PFSK-1 (cell line): ENCODE measurements around the gene SYTL2.

ENCODE experiments used
- FOXP2 ChIP-seq: optimal IDR thresholded peaks from 2 replicates; pipeline ENCODE3; 2011; ENCODE audit warnings: borderline replicate concordance, control low read depth, inconsistent platforms; ENCODE audit not compliant: insufficient read depth; ENCODE audit errors: extremely low read length, extremely low read depth
- POLR2AphosphoS5 ChIP-seq: IDR thresholded peaks from 2 replicates; pipeline ENCODE4 v1.6.1; 2012; ENCODE audit warnings: low read depth, mild to moderate bottlenecking, control low read depth, low read length, moderate library complexity
- REST ChIP-seq, 2 experiments: IDR thresholded peaks; 2 replicates each; pipeline versions ENCODE4 v1.6.1 to v1.8.0; 2011 to 2012; ENCODE audit warnings: low read depth in 2 of 2, low read length in 2 of 2, control low read depth in 1 of 2, inconsistent platforms in 1 of 2, mild to moderate bottlenecking in 1 of 2, moderate library complexity in 1 of 2; ENCODE audit not compliant: insufficient read depth in 1 of 2
- SIN3A ChIP-seq: IDR thresholded peaks from 2 replicates; pipeline ENCODE4 v1.6.1; 2012; ENCODE audit warnings: mild to moderate bottlenecking, low read length, moderate library complexity, borderline replicate concordance; ENCODE audit not compliant: insufficient read depth
- TAF1 ChIP-seq: IDR thresholded peaks from 2 replicates; pipeline ENCODE4 v1.6.1; 2012; ENCODE audit warnings: low read length, control low read depth, borderline replicate concordance; ENCODE audit not compliant: insufficient read depth

SYTL2 gene

GRCh38 chr11:85721191-85721590 is 89.8 kb downstream of the SYTL2 start:
- no peak for TF ChIP-seq TAF1
- TF ChIP-seq FOXP2: no peak
- TF ChIP-seq REST (IDR thresholded peaks at IDR 0.05; ENCODE audit: insufficient read depth in 1 of 2, low read depth in 2 of 2, low read length in 2 of 2): no peak
- no peak for TF ChIP-seq POLR2AphosphoS5
- TF ChIP-seq SIN3A: no peak

GRCh38 chr11:85718991-85719807 is 91.7 kb downstream of the SYTL2 start:
- TF ChIP-seq SIN3A (no peak), REST (IDR thresholded peaks at IDR 0.05; ENCODE audit: insufficient read depth in 1 of 2, low read depth in 2 of 2, low read length in 2 of 2) (no peak), POLR2AphosphoS5 (no peak), FOXP2 (no peak), TAF1 (no peak)

DNA sequence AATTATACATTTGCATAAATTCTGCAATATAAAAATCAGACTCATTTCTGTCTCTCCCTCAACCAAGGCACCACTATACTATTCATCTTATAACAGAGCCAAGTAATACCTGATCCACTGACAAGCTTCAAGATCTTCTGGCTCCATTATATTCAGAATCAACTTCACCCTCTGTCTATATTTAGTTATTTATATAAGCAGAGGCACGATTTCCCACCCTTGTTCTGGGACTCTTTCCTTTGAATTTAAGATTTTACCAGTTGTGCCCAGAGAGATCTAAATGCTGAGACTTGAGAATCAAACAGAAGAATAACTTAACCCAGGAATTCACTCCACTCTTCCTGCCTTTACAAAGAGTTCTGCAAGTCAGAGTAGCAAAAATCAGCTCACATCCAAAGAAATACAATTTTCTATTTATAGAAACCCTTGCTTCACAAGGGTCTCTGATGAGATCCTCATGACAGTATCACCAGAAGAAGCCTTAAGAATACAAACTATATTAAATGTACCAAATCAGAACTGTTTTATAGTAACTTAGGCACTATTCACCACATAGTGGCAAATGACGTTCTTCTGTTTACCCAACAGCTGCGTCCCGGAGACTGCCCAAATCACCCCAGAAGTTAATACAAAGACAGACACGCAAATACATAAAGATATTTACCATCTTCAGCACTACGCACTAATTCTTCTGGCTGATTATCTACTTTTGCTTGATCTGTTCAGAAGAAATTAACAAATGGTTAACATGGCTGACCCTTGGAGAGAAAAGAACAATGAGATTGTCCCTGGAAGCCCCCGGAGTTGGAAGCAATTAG is 92.6 kb downstream of the SYTL2 start:
- TF ChIP-seq TAF1: no peak
- no peak for TF ChIP-seq FOXP2
- no peak for TF ChIP-seq POLR2AphosphoS5
- no peak for TF ChIP-seq SIN3A
- no peak for TF ChIP-seq REST (IDR thresholded peaks at IDR 0.05; ENCODE audit: insufficient read depth in 1 of 2, low read depth in 2 of 2, low read length in 2 of 2)

- no peak for TF ChIP-seq FOXP2
- no peak for TF ChIP-seq POLR2AphosphoS5
- no peak for TF ChIP-seq SIN3A
- TF ChIP-seq TAF1: no peak
- TF ChIP-seq REST (IDR thresholded peaks at IDR 0.05; ENCODE audit: insufficient read depth in 1 of 2, low read depth in 2 of 2, low read length in 2 of 2): no peak
Observed at GRCh38 chr11:85717429-85717828, 93.5 kb downstream of the SYTL2 start.
